ENCODE data around the gene ACACA. TPM values are rescaled to one million over a fixed set of nuclear protein-coding genes. Genes with fewer than 3 reads are reported as not detected.

The ACACA gene
- total and polyA plus RNA-seq, 2 experiments from 2014 or later, result 59.6 to 164 TPM

GRCh38 chr17:37231887-37232286 is 174.7 kb downstream of the ACACA start (continued):
- TF ChIP-seq REST (IDR thresholded peaks at IDR 0.05; ENCODE audit: unreplicated experiment) (no peak), EZH2 (IDR thresholded peaks at IDR 0.05; ENCODE audit: low read depth, unreplicated experiment) (no peak), ETS1 (IDR thresholded peaks at IDR 0.05) (no peak), CTCF (conservative IDR thresholded peaks at IDR 0.05; ENCODE audit: low read depth in 2 of 2) (no peak), POLR2AphosphoS5 (IDR thresholded peaks at IDR 0.05; ENCODE audit: low read depth) (no peak), NANOG (IDR thresholded peaks at IDR 0.05; ENCODE audit: borderline replicate concordance) (no peak), STAT1 (IDR thresholded peaks at IDR 0.05; ENCODE audit: unreplicated experiment) (no peak), ZNF331 (CRISPR knock-in tag; IDR thresholded peaks at IDR 0.05; ENCODE audit: low read depth) (no peak)

GRCh38 chr17:37230633-37231032 is 176.0 kb downstream of the ACACA start:
- H3K27me3 Mint-ChIP-seq (ENCODE audit: insufficient read depth, low read depth, poor library complexity), result peaks cover 2% of the 10 kb centered on the region
- H3K4me2 ChIP-seq, result no peak overlapping the region
- peaks cover 12% of the 10 kb centered on the region for H3K4me1 ChIP-seq (ENCODE audit: insufficient read depth)
- no peaks in the 10 kb centered on the region; the same call in 1 of the 2 replicates for H3K79me2 ChIP-seq (replicated peaks; ENCODE audit: insufficient read depth)
- no peaks in the 10 kb centered on the region for H3K27me3 ChIP-seq (ENCODE audit: insufficient read depth)
- H3K9me2 ChIP-seq (ENCODE audit: insufficient read depth), result no peaks in the 10 kb centered on the region
- TF ChIP-seq ETS1 (IDR thresholded peaks at IDR 0.05), result no peak
- TF ChIP-seq NANOG (IDR thresholded peaks at IDR 0.05; ENCODE audit: borderline replicate concordance), result no peak
- no peak for TF ChIP-seq EZH2 (IDR thresholded peaks at IDR 0.05; ENCODE audit: low read depth, unreplicated experiment)
- TF ChIP-seq JUNB (IDR thresholded peaks at IDR 0.05; ENCODE audit: unreplicated experiment), result no peak
- no peak for TF ChIP-seq ZNF331 (CRISPR knock-in tag; IDR thresholded peaks at IDR 0.05; ENCODE audit: low read depth)
- no peak for TF ChIP-seq ZNF114 (CRISPR knock-in tag; IDR thresholded peaks at IDR 0.05)
- no peak for TF ChIP-seq STAT1 (IDR thresholded peaks at IDR 0.05; ENCODE audit: unreplicated experiment)
- no peak for TF ChIP-seq CTCF (conservative IDR thresholded peaks at IDR 0.05; ENCODE audit: low read depth in 2 of 2)
- TF ChIP-seq POLR2AphosphoS5 (IDR thresholded peaks at IDR 0.05; ENCODE audit: low read depth), result no peak
- 0 out of 2 replicates have a peak, but pooled peaks cover 6% of the 10 kb centered on the region for H3F3A ChIP-seq (replicated peaks; ENCODE audit: low read depth)
- no peak overlapping the region for H2AFZ ChIP-seq
- no peak overlapping the region for H3K4me3 Mint-ChIP-seq
- H3K36me3 ChIP-seq (ENCODE audit: insufficient read depth), result peaks cover 40% of the 10 kb centered on the region
- no peak for ATAC-seq
- H3K4me1 Mint-ChIP-seq, result peaks cover 18% of the 10 kb centered on the region
- no peak for DNase-seq (ENCODE audit: low spot score)
- no peak overlapping the region for H3K4me3 ChIP-seq
- H4K20me1 ChIP-seq (replicated peaks; ENCODE audit: insufficient read depth), result peaks cover 16% of the 10 kb centered on the region; the same call in 1 of the 2 replicates
- H3K27ac Mint-ChIP-seq, result no peak overlapping the region
- H3K9me3 Mint-ChIP-seq, result no peaks in the 10 kb centered on the region; the same call in 1 of the 3 replicates
- H3K36me3 Mint-ChIP-seq (ENCODE audit: low read depth), result peaks cover 44% of the 10 kb centered on the region
- peak overlapping the region; percentile 15; the same call in 1 of the 2 replicates for H3K27ac ChIP-seq (ENCODE audit: low read depth)

Data from GM23338 (cell line).